ENCODE measurements around the gene ADAMTS12.

The ADAMTS12 gene

DNA sequence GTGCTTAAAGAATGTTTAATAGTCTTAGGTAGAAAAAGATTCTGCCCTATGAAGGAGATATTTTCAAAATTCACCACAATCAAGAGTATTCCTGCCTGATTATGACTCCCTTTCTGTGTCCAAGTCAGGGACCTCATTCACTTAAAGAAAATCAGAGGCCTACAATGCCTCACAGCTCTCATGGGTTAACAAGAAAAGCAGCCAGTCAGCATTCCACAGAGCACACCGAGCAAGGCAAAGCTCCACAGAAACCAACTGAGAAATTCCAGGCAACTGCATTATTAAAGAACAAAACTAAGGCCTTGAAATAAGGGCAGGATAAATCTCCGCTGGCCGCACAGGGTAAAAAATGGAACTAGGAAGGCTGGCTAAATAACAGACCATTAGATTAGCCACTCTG is 289.9 kb downstream of the ADAMTS12 start:
- Histone ChIP-seq H3K9ac (ENCODE audit: low read depth, low read length) (no peak overlapping the region), H3K4me2 (ENCODE audit: low read length) (no peak overlapping the region)

DNA sequence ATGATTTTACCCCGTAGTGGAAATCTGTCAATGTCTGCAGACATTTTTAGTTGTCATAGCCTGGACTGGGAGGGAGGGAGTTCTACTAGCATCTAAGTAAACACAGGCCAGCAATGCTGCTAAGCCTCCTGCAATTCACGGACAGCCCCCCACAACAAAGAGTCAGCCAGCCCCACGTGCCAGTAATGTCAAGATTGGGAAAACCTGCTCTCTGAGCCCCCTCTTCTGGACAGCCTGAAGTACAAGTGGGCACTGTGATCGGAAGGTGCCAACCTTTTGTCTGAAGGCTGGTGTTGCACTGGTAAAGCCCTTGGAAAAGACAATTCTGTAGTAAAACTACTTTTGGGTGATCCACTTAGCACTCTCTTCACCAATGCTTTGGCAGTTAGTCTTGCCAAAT is 296.5 kb downstream of the ADAMTS12 start:
- H3K27me3 ChIP-seq (ENCODE audit: control insufficient read depth, insufficient read depth, low read length) = no peaks in the 10 kb centered on the region
- no peaks in the 10 kb centered on the region for H3K36me3 ChIP-seq (ENCODE audit: insufficient read depth, low read length)
- H3K4me3 ChIP-seq (ENCODE audit: low read length) = no peak overlapping the region
- no peaks in the 10 kb centered on the region for H3K9me3 ChIP-seq (replicated peaks; ENCODE audit: low read length)
- H3K9ac ChIP-seq (ENCODE audit: low read depth, low read length) = no peak overlapping the region
- H3K4me2 ChIP-seq (ENCODE audit: low read length) = no peak overlapping the region
- no peaks in the 10 kb centered on the region for H3K4me1 ChIP-seq (ENCODE audit: control insufficient read depth, insufficient read depth, low read length)

More for the DNA sequence above, 289.9 kb downstream of the ADAMTS12 start:
- Histone ChIP-seq H3K36me3 (ENCODE audit: insufficient read depth, low read length) (no peaks in the 10 kb centered on the region), H3K27me3 (ENCODE audit: control insufficient read depth, insufficient read depth, low read length) (no peaks in the 10 kb centered on the region), H3K4me3 (ENCODE audit: low read length) (no peak overlapping the region), H3K4me1 (ENCODE audit: control insufficient read depth, insufficient read depth, low read length) (no peaks in the 10 kb centered on the region), H3K9me3 (replicated peaks; ENCODE audit: low read length) (no peaks in the 10 kb centered on the region)

DNA sequence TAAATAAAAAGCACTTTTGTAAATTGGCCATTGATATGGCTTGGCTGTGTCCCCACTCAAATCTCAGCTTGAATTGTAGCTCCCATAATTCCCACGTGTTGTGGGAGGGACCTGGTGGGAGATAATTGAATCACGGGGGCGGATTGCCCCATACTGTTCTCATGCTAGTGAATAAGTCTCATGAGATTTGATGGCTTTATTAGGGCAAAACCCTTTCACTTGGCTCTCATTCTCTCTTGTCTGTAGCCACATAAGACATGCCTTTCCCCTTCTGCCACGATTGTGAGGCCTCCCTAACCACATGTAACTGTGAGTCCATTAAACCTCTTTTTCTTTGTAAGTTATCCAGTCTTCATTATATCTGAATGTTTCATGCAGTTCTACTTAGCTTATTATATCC is 297.8 kb downstream of the ADAMTS12 start:
- Histone ChIP-seq H3K4me1 (ENCODE audit: control insufficient read depth, insufficient read depth, low read length) (no peaks in the 10 kb centered on the region), H3K9ac (ENCODE audit: low read depth, low read length) (no peak overlapping the region), H3K4me2 (ENCODE audit: low read length) (no peak overlapping the region), H3K27me3 (ENCODE audit: control insufficient read depth, insufficient read depth, low read length) (no peaks in the 10 kb centered on the region), H3K4me3 (ENCODE audit: low read length) (no peak overlapping the region), H3K36me3 (ENCODE audit: insufficient read depth, low read length) (no peaks in the 10 kb centered on the region), H3K9me3 (replicated peaks; ENCODE audit: low read length) (no peaks in the 10 kb centered on the region)

DNA sequence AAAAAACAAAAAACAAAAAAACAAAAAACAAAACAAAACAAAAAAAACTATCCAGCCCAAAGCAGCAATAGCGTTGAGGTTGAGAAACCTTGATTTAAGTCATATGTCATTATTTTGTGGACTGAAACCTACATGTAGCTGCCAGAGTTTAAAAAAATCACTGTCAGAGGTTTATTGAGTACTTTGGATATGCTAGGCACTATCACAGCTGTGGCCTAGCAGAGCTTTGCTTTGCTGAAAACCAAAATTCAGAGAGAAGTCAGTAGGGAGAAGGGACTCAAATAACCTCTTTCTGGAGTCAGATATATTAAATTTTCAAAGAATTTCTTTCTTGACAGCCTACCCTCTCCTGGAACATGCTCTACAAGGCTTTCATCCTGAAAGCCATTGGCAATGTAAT is 299.5 kb downstream of the ADAMTS12 start:
- H3K9ac ChIP-seq (ENCODE audit: low read depth, low read length) = no peak overlapping the region
- H3K4me3 ChIP-seq (ENCODE audit: low read length) = no peak overlapping the region
- no peaks in the 10 kb centered on the region for H3K36me3 ChIP-seq (ENCODE audit: insufficient read depth, low read length)
- H3K9me3 ChIP-seq (replicated peaks; ENCODE audit: low read length) = no peaks in the 10 kb centered on the region
- H3K27me3 ChIP-seq (ENCODE audit: control insufficient read depth, insufficient read depth, low read length) = no peaks in the 10 kb centered on the region
- H3K4me2 ChIP-seq (ENCODE audit: low read length) = no peak overlapping the region
- no peaks in the 10 kb centered on the region for H3K4me1 ChIP-seq (ENCODE audit: control insufficient read depth, insufficient read depth, low read length)

DNA sequence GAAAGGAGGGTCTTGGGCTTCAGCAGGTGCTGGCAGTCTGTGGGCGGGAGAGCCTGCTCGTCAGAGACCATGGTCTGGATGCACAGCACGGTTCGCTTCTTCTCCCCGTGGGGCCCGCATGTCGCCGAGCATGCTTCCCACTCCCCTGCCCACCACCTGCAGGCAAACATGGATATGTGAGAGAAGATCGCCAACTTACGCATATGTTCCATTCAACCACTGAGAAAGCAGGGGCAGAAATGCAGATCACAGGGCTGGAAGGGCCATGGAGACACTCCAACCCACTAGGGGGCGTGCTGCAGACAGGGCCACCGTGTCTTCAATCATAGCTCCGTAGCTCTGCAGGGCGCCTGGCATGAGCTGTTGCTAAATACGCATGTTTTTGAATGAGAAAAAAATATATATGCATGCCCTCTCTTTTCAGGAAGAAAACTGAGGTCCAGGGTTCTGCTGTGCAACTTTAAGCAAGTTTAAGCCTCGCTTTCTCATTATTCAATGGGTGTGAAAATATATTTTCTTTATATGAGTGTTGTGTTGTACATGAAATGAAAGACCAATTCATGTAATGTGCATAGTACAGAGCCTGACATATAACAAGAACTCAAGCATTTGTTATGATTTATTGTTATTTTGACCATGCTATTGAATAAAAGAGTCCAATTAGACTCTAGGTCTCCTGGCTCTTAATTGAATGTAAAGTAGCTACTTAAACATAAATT is 303.0 kb downstream of the ADAMTS12 start:
- H3K4me1 ChIP-seq (ENCODE audit: control insufficient read depth, insufficient read depth, low read length) = no peaks in the 10 kb centered on the region
- H3K4me3 ChIP-seq (ENCODE audit: low read length) = no peak overlapping the region
- no peaks in the 10 kb centered on the region for H3K36me3 ChIP-seq (ENCODE audit: insufficient read depth, low read length)
- H3K27me3 ChIP-seq (ENCODE audit: control insufficient read depth, insufficient read depth, low read length) = no peaks in the 10 kb centered on the region
- no peak overlapping the region for H3K4me2 ChIP-seq (ENCODE audit: low read length)
- no peaks in the 10 kb centered on the region for H3K9me3 ChIP-seq (replicated peaks; ENCODE audit: low read length)
- H3K9ac ChIP-seq (ENCODE audit: low read depth, low read length) = no peak overlapping the region

DNA sequence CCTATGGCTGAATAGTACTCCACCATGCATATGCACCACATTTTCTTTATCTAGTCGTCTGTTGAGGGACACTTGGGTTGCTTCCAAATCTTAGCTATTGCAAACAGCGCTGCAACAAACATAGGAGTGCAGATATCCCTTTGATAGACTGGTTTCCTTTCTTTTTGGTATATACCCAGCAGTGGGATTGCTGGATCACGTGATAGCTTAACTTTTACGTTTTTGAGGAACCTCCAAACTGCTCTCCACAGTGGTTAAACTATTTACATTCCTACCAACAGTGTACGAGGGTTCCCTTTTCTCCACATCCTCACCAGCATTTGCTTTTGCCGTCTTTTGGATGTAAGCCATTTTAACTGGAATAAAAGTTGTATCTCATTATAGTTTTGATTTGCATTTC is 308.5 kb downstream of the ADAMTS12 start:
- Histone ChIP-seq H3K9me3 (replicated peaks; ENCODE audit: low read length) (no peaks in the 10 kb centered on the region), H3K36me3 (ENCODE audit: insufficient read depth, low read length) (no peaks in the 10 kb centered on the region), H3K4me2 (ENCODE audit: low read length) (no peak overlapping the region), H3K4me3 (ENCODE audit: low read length) (no peak overlapping the region), H3K4me1 (ENCODE audit: control insufficient read depth, insufficient read depth, low read length) (no peaks in the 10 kb centered on the region), H3K9ac (ENCODE audit: low read depth, low read length) (no peak overlapping the region), H3K27me3 (ENCODE audit: control insufficient read depth, insufficient read depth, low read length) (no peaks in the 10 kb centered on the region)

DNA sequence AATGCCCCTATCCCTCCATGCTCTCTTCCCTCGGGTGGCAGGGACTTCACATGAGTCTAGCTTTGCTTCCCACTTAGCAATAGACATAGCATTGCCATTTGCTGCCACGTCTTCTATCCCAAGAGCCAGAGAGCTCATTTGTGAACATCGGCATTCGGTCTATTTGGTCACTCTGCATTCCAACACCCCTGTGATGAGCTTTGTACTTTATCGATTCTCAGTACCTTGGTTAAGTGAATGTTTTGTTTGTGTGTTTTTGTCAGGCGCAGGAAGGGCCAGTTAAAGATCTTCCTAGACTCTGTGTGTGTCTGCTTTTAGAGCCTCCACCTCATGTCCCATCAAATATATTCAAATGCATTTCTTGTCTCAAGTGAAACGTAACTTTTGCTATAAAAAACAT is 309.4 kb downstream of the ADAMTS12 start:
- Histone ChIP-seq H3K4me2 (ENCODE audit: low read length) (no peak overlapping the region), H3K27me3 (ENCODE audit: control insufficient read depth, insufficient read depth, low read length) (no peaks in the 10 kb centered on the region), H3K9me3 (replicated peaks; ENCODE audit: low read length) (no peaks in the 10 kb centered on the region), H3K4me1 (ENCODE audit: control insufficient read depth, insufficient read depth, low read length) (no peaks in the 10 kb centered on the region), H3K9ac (ENCODE audit: low read depth, low read length) (no peak overlapping the region), H3K4me3 (ENCODE audit: low read length) (no peak overlapping the region), H3K36me3 (ENCODE audit: insufficient read depth, low read length) (no peaks in the 10 kb centered on the region)

DNA sequence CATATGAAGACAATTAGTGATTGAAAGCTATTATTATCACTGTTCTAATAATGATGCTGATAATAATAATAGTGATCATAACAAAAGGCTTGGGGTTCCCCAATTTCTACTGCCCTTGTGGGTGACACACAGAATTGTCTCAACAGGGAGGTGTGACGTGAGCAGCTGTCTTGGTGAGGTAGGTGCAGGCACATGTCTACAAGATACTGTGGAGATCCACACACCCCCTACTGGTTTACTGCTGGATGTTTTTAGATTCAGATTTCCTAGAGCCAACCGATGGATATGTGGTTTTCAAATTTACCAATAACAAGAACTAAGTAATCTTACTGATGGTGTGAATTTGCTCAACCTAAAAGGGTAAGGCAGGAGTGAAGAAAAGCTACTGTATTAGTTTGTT is 312.0 kb downstream of the ADAMTS12 start:
- no peaks in the 10 kb centered on the region for H3K36me3 ChIP-seq (ENCODE audit: insufficient read depth, low read length)
- no peaks in the 10 kb centered on the region for H3K4me1 ChIP-seq (ENCODE audit: control insufficient read depth, insufficient read depth, low read length)
- H3K4me2 ChIP-seq (ENCODE audit: low read length) = no peak overlapping the region
- H3K9me3 ChIP-seq (replicated peaks; ENCODE audit: low read length) = no peaks in the 10 kb centered on the region
- no peaks in the 10 kb centered on the region for H3K27me3 ChIP-seq (ENCODE audit: control insufficient read depth, insufficient read depth, low read length)
- no peak overlapping the region for H3K4me3 ChIP-seq (ENCODE audit: low read length)
- no peak overlapping the region for H3K9ac ChIP-seq (ENCODE audit: low read depth, low read length)

DNA sequence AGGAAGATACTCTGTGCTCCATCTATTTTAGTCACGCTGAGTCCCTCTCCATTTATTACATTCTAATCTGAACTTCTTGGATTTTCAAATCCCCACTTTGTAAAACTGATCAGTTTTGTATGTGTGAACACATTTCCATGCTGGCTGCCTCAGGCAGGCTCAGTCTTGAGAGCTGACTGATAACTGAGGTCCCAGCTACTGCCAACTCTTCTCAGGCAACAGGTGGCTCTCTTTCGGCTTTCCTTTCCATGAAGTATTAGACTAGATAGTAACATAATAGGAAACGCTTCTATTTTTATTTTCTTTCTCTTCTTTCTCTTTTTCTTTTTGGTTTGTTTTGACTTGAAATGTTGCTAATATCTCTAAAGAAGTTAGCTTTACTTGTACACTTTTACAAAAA is 312.6 kb downstream of the ADAMTS12 start:
- Histone ChIP-seq H3K4me1 (ENCODE audit: control insufficient read depth, insufficient read depth, low read length) (no peaks in the 10 kb centered on the region), H3K27me3 (ENCODE audit: control insufficient read depth, insufficient read depth, low read length) (no peaks in the 10 kb centered on the region), H3K4me3 (ENCODE audit: low read length) (no peak overlapping the region), H3K9me3 (replicated peaks; ENCODE audit: low read length) (no peaks in the 10 kb centered on the region), H3K9ac (ENCODE audit: low read depth, low read length) (no peak overlapping the region), H3K36me3 (ENCODE audit: insufficient read depth, low read length) (no peaks in the 10 kb centered on the region), H3K4me2 (ENCODE audit: low read length) (no peak overlapping the region)

DNA sequence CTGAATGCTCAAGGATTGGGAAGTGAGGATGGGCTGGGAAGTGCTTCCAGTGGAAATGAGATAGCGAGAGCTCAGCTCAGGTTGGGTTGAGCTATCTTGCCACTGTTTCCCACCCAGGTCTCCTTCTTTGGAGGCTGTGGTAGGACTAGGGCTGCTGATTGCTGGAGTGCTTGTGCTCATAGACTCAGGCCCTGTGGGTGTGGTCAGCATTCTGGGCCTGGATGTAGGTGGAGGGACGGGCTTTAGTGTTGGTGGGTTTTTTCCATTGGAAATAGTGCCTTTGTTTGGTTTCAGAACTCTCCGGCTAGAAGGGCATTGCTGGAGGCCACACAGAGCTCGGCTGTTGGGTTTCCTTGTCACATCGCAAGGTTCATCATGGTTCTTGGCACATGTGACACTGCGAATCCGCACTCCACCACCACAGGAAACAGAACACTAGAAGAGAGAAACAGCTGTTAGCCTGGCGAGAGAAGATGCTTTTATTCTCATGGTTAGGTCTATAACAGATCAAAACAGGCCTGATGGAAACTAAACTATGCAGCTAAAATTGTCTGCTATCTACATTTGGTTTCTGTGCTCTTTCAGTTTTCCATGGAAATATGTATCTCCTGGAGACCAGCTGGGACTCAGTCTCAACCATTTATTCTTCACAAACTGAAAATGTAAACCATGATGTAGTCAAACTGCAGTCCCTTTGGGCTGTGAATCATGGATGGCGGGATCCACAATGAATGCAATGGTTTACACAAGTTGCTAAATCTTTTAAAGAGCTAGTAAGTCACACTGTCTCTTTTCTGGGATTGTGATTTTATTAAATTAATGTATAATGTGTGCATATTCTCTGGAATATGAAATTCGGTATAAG is 314.8 kb downstream of the ADAMTS12 start:
- H3K36me3 ChIP-seq (ENCODE audit: insufficient read depth, low read length) = no peaks in the 10 kb centered on the region
- no peak overlapping the region for H3K4me2 ChIP-seq (ENCODE audit: low read length)
- no peaks in the 10 kb centered on the region for H3K27me3 ChIP-seq (ENCODE audit: control insufficient read depth, insufficient read depth, low read length)
- no peaks in the 10 kb centered on the region for H3K4me1 ChIP-seq (ENCODE audit: control insufficient read depth, insufficient read depth, low read length)
- H3K9ac ChIP-seq (ENCODE audit: low read depth, low read length) = no peak overlapping the region
- H3K9me3 ChIP-seq (replicated peaks; ENCODE audit: low read length) = no peaks in the 10 kb centered on the region
- no peak overlapping the region for H3K4me3 ChIP-seq (ENCODE audit: low read length)

DNA sequence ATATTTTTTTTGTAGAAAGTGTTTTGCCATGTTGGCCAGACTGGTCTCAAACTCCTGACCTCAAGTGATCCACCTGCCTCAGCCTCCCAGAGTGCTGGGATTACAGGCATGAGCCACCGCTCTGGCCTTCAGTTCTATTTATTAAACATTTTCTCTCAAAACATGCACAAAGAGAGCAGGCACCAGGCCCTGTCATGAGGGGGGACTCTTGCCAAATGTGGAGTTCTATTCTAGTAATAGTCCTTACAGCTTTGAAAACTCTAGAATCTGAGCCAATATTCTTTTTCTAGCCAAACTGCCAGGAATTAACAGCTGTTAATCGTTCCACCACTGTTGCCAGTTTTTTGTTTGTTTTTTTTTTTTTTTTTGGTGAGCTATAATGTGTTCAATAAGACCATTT is 326.5 kb downstream of the ADAMTS12 start:
- Histone ChIP-seq H3K4me2 (ENCODE audit: low read length) (no peak overlapping the region), H3K27me3 (ENCODE audit: control insufficient read depth, insufficient read depth, low read length) (no peaks in the 10 kb centered on the region), H3K4me1 (ENCODE audit: control insufficient read depth, insufficient read depth, low read length) (no peaks in the 10 kb centered on the region), H3K9ac (ENCODE audit: low read depth, low read length) (no peak overlapping the region), H3K4me3 (ENCODE audit: low read length) (no peak overlapping the region), H3K36me3 (ENCODE audit: insufficient read depth, low read length) (no peaks in the 10 kb centered on the region), H3K9me3 (replicated peaks; ENCODE audit: low read length) (no peaks in the 10 kb centered on the region)

Data from skeletal muscle satellite cell (primary cell).